CD4-positive, alpha-beta T cell treated with Interferon alpha-2 for 1 hour (primary cell): ENCODE data around the gene CCDC194.
A peak's percentile ranks its signal among the peaks of the same experiment; 100 is the strongest.

Source experiments
- DNase-seq, 2 donors: peaks; one replicate each; pipeline ENCODE4 v3.0.0-alpha.2; 2020 to 2022

CCDC194 gene, protein sequence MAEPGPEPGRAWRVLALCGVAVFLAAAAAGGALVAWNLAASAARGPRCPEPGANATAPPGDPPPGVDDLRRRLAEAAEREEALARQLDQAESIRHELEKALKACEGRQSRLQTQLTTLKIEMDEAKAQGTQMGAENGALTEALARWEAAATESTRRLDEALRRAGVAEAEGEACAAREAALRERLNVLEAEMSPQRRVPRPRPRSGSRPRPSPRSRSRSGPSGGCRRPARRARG

GRCh38 chr19:17393914-17394313 is at the start of gene CCDC194:
TSS of gene CCDC194 (minus strand) at chr19:17394196. CDS start at chr19:17394158, 38 bp downstream.
- no peak for DNase-seq

- peak in 1 of 2 donors; percentile 24 for DNase-seq
Observed at GRCh38 chr19:17441241-17442021, 47.4 kb upstream of the CCDC194 start.

GRCh38 chr19:17436874-17437267 is 42.9 kb upstream of the CCDC194 start:
- no peak for DNase-seq

GRCh38 chr19:17436094-17436873 is 42.3 kb upstream of the CCDC194 start:
- DNase-seq = no peak

DNA sequence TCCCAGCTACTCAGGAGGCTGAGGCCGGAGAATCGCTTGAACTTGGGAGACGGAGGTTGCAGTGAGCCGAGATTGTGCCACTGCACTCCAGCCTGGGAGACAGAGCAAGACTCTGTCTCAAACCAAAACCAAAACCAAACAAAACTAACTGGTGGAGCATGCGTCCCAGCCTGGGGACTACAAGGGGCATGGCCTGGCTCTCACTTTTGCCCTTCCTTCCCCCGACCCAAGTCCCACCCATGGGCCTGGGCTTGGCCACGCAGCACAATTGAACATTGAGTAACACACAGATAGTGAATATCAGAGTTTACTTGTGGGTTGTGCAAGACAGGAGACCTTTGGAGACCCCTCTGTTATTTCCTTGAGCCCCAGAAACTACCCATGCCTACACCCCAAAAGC is 41.2 kb upstream of the CCDC194 start:
- no peak for DNase-seq

DNA sequence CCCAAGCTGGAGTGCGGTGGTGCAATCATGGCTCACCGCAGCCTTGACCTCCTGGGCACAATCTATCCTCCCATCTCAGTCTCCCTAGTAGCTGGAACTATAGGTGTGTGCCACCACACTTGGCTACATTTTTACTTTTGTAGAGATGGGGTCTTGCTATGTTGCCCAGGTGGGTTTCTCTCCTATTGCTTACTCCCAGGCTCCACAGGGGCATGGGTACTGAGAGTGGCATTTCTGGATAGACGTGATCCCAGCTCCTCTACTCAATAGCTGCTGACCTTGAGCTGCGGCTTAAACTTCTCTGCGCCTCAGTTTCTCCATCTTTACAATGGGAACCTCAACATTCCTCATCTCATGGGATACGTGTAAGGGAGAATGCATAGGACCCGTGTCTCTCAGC is 37.4 kb upstream of the CCDC194 start:
- no peak for DNase-seq

DNA sequence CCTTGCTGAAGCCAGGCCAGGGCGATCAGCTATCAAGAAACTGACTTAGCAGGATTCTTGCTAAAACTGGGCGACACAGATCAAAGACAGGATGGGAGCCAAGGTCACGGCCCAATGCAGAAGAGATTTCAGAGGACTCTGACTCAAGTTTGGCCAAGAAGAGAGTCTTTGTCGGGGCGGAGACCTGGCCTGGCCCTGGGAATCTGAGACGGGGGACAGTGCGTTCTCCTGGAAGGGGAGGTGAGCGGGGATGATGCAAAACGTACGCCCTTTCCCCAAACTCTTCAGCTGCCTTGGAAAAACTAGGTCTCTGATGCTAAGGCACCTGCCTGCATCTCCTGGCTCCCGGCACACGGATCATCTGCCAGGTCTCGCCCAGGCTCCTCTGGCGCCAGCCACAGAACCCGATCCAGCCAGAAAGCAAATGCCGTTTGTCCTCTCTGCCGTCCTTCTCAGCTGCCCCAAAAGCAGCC is 35.7 kb upstream of the CCDC194 start:
- DNase-seq = no peak

DNA sequence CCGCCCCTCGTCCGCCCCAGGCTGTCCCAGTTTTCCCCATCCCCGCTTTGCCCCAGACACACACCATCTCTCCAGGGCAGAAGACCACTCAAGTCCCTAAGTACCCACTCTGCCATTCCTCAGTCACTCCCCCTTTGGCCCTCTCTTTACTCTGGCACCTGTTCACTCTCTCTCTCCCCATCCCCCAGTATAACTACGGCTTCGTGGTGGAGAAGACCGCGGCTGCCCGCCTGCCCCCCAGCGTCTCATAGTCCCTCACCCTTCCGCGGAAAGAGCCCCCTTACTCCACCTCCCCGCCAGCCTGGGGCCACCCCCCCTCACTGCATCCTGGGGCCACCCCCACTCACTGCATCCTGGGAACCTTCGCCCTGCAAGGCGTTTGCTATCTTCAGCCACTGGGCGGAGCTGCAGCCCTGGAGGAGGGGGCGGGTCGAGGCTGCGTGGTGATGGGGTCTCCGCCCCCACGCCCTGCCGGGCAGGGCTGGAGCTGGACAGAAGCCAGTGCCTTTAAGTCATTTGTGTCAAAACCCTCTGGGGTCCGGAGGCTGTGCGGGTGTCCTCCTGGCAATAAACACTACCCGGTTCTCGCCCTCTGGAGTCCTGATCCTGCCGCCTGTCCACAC is 30.9 kb upstream of the CCDC194 start:
- peak in 1 of 2 donors; percentile 35 for DNase-seq

DNA sequence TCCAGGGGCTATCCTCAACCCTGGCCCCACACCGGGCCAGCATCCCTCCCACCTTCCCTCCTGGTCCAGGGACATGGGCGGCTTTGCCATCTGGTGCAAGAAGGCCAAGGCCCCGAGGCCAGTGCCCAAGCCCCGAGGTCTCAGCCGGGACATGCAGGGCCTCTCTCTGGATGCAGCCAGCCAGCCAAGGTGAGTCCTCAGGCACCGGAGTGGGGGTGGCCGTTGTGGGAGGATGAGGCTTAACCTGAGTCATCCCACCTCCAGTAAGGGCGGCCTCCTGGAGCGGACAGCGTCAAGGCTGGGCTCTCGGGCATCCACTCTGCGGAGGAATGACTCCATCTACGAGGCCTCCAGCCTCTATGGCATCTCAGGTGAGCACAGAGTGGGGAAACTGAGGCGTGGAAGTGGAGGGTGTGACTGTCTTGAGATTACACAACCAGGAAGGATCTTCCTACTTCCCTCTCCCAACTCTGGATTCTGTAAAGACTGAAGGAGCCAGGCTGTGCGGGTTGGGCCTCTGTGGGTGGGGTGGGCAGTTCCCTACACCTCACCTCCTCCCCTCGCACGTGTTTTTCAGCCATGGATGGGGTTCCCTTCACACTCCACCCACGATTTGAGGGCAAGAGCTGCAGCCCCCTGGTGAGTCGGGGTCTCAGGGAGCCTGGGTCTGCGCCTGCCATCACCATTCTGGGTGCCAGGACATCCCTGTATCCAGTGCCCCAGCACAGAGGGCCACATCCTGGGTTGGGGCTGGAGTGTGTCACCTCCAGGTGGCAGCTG is 29.6 kb upstream of the CCDC194 start:
- no peak for DNase-seq

DNA sequence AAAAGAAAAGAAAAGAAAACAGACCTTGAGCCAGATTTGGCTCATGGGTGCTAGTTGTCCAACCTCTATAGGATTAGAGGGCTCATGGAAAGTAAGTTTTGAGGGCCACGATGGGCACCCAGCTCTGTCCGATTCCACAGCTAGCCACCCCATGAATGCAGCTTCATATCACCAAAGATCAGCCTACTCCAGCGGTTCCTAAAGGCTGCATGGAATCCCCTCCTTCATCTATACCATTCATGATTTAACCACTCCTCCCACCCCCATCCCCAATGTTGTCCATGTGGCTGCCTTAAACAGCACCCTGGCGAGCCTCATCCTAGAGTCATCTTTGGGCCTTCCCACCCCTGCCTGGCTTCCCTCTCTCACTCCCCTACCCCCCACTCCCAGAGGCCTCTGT is 27.9 kb upstream of the CCDC194 start:
- DNase-seq = no peak

- peak in 1 of 2 donors; percentile 37 for DNase-seq
Observed at GRCh38 chr19:17420475-17420924, 26.5 kb upstream of the CCDC194 start.

- peak; percentile 98 for DNase-seq
Observed at GRCh38 chr19:17419621-17420474, 25.9 kb upstream of the CCDC194 start, which contains the start of gene MVB12A. TSS of gene MVB12A (plus strand) at chr19:17420047. CDS start at chr19:17420136, 89 bp downstream.

- DNase-seq = no peak
Observed at GRCh38 chr19:17419154-17419620, 25.2 kb upstream of the CCDC194 start.

- no peak for DNase-seq
Observed at GRCh38 chr19:17418710-17419109, 24.7 kb upstream of the CCDC194 start.

DNA sequence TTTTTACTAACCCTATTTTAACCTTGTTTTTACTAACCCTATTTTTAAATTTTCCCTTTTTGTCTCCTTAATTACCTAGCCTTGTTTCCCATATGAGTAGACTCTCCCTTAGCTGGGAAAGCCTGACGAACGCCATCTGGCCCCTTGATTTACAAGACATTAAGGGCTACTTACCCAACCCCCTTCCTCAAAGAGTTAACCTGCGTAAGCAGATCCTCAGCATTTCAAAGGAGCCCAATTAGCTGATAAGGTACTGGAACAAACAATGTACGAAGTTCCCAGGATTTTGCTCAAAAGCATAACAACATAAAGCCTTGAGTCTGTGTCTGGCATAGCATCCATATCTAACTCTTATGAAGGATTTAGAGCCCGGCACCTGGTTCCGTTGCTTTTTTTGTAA is 21.1 kb upstream of the CCDC194 start:
- DNase-seq = no peak

GRCh38 chr19:17414097-17414496 is 20.1 kb upstream of the CCDC194 start:
- DNase-seq = no peak

- no peak for DNase-seq
Observed at GRCh38 chr19:17411801-17412200, 17.8 kb upstream of the CCDC194 start.

- DNase-seq = no peak
Observed at GRCh38 chr19:17409990-17410389, 16.0 kb upstream of the CCDC194 start.

- peak in 1 of 2 donors; percentile 44 for DNase-seq
Observed at GRCh38 chr19:17406887-17407196, 12.8 kb upstream of the CCDC194 start.

- peak; percentile 65 to 70 for DNase-seq
Observed at GRCh38 chr19:17406046-17406886, 12.3 kb upstream of the CCDC194 start.
